Osteoblast (primary cell): ENCODE measurements around the gene CFAP54. TPM values are rescaled to one million over a fixed set of nuclear protein-coding genes. Genes with fewer than 3 reads are reported as not detected.

Experiments used
- DNase-seq: peaks from one replicate; pipeline ENCODE4 v3.0.0; 2011; ENCODE audit warnings: low spot score, mixed read lengths; ENCODE audit not compliant: insufficient read length; ENCODE audit errors: missing footprints
- H2AFZ ChIP-seq: 2 replicates; pipeline ENCODE4 v1.6.0; 2011; ENCODE audit warnings: mild to moderate bottlenecking, low read length
- H3K27ac ChIP-seq: 2 replicates; pipeline ENCODE4 v1.5.1; 2011; ENCODE audit warnings: mild to moderate bottlenecking, low read depth, low read length, moderate library complexity
- H3K27me3 ChIP-seq: 2 replicates; pipeline ENCODE4 v1.6.0; 2012; ENCODE audit warnings: mild to moderate bottlenecking, control low read depth, inconsistent platforms, low read length, moderate library complexity; ENCODE audit not compliant: insufficient read depth
- H3K36me3 ChIP-seq: 2 replicates; pipeline ENCODE4 v1.5.1; 2011; ENCODE audit warnings: mild to moderate bottlenecking, low read length, control low read depth, moderate library complexity; ENCODE audit not compliant: insufficient read depth
- H3K4me1 ChIP-seq: 2 replicates; pipeline ENCODE4 v1.5.1; 2011; ENCODE audit warnings: mild to moderate bottlenecking, low read length, control low read depth, moderate library complexity; ENCODE audit not compliant: insufficient read depth
- H3K4me2 ChIP-seq: 2 replicates; pipeline ENCODE4 v1.6.0; 2011; ENCODE audit warnings: mild to moderate bottlenecking, low read length; ENCODE audit not compliant: insufficient read depth
- H3K4me3 ChIP-seq: fragments of 200-600 bp; sonication (generic); 3 replicates; pipeline ENCODE4 v1.5.1; 2012; ENCODE audit warnings: mild to moderate bottlenecking, low read length, inconsistent platforms; ENCODE audit not compliant: insufficient read depth
- H3K79me2 ChIP-seq: 2 replicates; pipeline ENCODE4 v1.6.0; 2012; ENCODE audit warnings: mild to moderate bottlenecking, low read length, control low read depth, inconsistent platforms; ENCODE audit not compliant: insufficient read depth
- H3K9me3 ChIP-seq: 2 replicates; pipeline ENCODE4 v1.5.1; 2011; ENCODE audit warnings: low read depth, low read length, control low read depth
- H4K20me1 ChIP-seq: 2 replicates; pipeline ENCODE4 v1.6.0; 2012; ENCODE audit warnings: mild to moderate bottlenecking, low read length, control low read depth; ENCODE audit not compliant: insufficient read depth
- CTCF ChIP-seq: IDR thresholded peaks from 2 replicates; pipeline ENCODE4 v1.5.1; 2011; ENCODE audit warnings: mild to moderate bottlenecking, low read depth, low read length, moderate library complexity; ENCODE audit errors: extremely low read depth
- total RNA-seq: library from RNA; depleted of rRNA; stranded (reverse); fragments of >200 nt; gene quantifications from 2 replicates; pipeline ENCODE4 v1.2.3, GENCODE V29; 2012

CFAP54 gene
- total RNA-seq, 1 donor, result 2.2 TPM

DNA sequence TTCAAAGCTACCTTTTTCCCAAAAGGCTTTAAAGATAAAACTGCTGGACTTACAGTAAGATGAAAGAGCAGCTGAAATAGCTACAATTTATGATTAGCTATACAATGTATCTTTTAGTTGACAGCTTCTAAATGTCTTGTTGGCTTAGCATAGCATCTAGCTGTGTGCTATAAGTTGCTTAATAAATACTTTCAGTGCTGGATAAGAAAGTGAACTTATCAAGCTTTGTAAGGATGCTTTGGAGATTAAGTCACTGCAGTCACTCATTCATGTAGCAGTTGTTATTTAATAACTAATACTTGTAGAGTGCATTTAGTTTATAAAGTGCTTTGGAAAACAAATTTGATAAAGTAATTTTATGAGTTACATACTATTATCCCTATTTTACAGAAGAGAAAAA, 14.6 kb downstream of the CFAP54 start:
- Histone ChIP-seq H3K4me1 (peaks cover 13% of the 10 kb centered on the region), H3K9me3 (no peaks in the 10 kb centered on the region), H3K4me2 (no peak overlapping the region), H3K27ac (no peak overlapping the region), H3K79me2 (no peaks in the 10 kb centered on the region), H4K20me1 (no peaks in the 10 kb centered on the region), H3K36me3 (no peaks in the 10 kb centered on the region), H3K4me3 (no peak overlapping the region), H3K27me3 (no peaks in the 10 kb centered on the region), H2AFZ (no peak overlapping the region)
- no peak for DNase-seq
- TF ChIP-seq CTCF, result no peak

DNA sequence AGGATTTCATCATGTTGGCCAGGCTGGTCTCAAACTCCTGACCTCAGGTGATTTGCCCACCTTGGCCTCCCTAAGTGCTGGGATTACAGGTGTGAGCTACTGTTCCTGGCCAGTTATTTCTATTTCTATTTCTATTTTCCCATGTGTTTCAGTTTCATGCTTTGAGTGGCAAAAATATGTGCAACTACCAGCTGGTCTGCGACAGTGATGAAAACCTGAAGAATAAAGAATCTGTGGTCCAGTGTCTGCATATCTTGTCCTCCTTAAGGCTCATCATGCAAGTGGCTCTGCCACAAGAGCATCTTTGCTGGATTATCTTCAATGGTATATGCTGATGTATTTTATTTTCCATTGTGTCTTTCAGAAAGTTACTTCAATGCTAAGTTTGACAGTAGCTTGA, 17.4 kb downstream of the CFAP54 start:
- H2AFZ ChIP-seq, result no peak overlapping the region
- H3K79me2 ChIP-seq, result no peaks in the 10 kb centered on the region
- no peaks in the 10 kb centered on the region for H3K36me3 ChIP-seq
- TF ChIP-seq CTCF, result no peak
- H3K27me3 ChIP-seq, result no peaks in the 10 kb centered on the region
- H3K4me2 ChIP-seq, result no peak overlapping the region
- H4K20me1 ChIP-seq, result no peaks in the 10 kb centered on the region
- DNase-seq, result no peak
- H3K4me3 ChIP-seq, result no peak overlapping the region
- no peak overlapping the region for H3K27ac ChIP-seq
- H3K9me3 ChIP-seq, result no peaks in the 10 kb centered on the region
- H3K4me1 ChIP-seq, result peaks cover 3% of the 10 kb centered on the region

DNA sequence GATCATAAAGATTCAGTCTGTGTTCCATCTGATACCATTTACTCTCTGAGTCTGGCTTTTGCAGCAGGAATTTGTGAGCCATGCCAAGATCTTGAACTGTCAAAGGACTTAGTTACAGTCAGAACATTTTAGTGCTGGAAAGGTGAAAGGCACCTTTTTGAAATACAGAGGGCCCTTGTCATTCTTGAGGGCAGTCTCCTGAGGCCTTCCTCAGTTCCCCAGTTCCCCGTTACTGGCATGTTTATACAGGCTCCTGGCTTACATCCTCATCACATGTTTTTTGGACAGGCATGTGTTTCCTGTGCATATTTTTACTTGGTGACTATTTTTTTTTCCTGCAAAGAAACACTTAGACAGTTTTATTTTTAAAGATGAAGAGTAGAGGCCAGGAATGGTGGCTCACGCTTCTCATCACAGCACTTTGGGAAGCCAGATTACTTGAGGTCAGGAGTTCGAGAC, 21.0 kb downstream of the CFAP54 start:
- no peaks in the 10 kb centered on the region for H3K79me2 ChIP-seq
- H2AFZ ChIP-seq, result peak overlapping the region; percentile 68
- no peak overlapping the region for H3K4me2 ChIP-seq
- no peaks in the 10 kb centered on the region for H3K36me3 ChIP-seq
- no peaks in the 10 kb centered on the region for H3K9me3 ChIP-seq
- no peaks in the 10 kb centered on the region for H4K20me1 ChIP-seq
- no peaks in the 10 kb centered on the region for H3K27me3 ChIP-seq
- H3K4me1 ChIP-seq, result peaks cover 9% of the 10 kb centered on the region
- no peak for DNase-seq
- H3K4me3 ChIP-seq, result no peak overlapping the region
- TF ChIP-seq CTCF, result no peak
- H3K27ac ChIP-seq, result no peak overlapping the region

DNA sequence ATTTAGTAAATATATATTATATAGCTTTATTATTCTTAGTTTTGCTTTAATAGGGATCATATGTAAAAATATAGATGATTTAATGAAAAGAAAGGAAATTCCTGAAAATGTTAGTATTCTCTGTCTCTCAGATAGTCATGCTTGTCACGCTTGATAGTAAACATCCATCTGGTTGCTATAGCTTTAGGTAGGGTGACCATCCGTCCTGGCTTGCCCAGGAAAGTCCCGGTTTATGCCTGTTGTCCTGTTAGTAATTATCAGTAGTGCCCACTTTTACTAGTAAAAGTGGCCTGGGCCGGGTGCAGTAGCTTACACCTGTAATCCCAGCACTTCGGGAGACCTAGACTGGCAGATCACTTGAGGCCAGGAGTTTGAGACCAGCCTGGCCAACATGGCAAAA, 23.8 kb downstream of the CFAP54 start:
- no peaks in the 10 kb centered on the region for H3K27me3 ChIP-seq
- H3K79me2 ChIP-seq, result no peaks in the 10 kb centered on the region
- no peaks in the 10 kb centered on the region for H3K36me3 ChIP-seq
- no peak for TF ChIP-seq CTCF
- H3K4me1 ChIP-seq, result peaks cover 13% of the 10 kb centered on the region
- DNase-seq, result no peak
- no peaks in the 10 kb centered on the region for H3K9me3 ChIP-seq
- H3K27ac ChIP-seq, result no peak overlapping the region
- H4K20me1 ChIP-seq, result no peaks in the 10 kb centered on the region
- no peak overlapping the region for H3K4me2 ChIP-seq
- no peak overlapping the region for H3K4me3 ChIP-seq
- H2AFZ ChIP-seq, result no peak overlapping the region
